HFFc6 (cell line): ENCODE data around the gene TMPRSS5. TPM values are rescaled to one million over a fixed set of nuclear protein-coding genes. Genes with fewer than 3 reads are reported as not detected.

ENCODE experiments used
- DNase-seq: peaks from one replicate; pipeline ENCODE4 v3.0.0-alpha.2; 2018
- H3K27ac Mint-ChIP-seq: 2 replicates; pipeline ENCODE4 v1.8.0; 2020; ENCODE audit warnings: mild to moderate bottlenecking, mixed read lengths
- H3K27me3 Mint-ChIP-seq: 2 replicates; pipeline ENCODE4 v1.8.0; 2021; ENCODE audit warnings: mild to moderate bottlenecking, moderate library complexity, mixed read lengths; ENCODE audit not compliant: insufficient read depth
- H3K36me3 Mint-ChIP-seq: 2 replicates; pipeline ENCODE4 v1.8.0; 2021; ENCODE audit warnings: low read depth, mixed read lengths
- H3K4me1 Mint-ChIP-seq: 2 replicates; pipeline ENCODE4 v1.8.0; 2020; ENCODE audit warnings: low read depth, mixed read lengths
- H3K4me3 Mint-ChIP-seq: 2 replicates; pipeline ENCODE4 v1.8.0; 2020; ENCODE audit warnings: mild to moderate bottlenecking, moderate library complexity, mixed read lengths
- H3K9me3 Mint-ChIP-seq: 2 replicates; pipeline ENCODE4 v1.8.0; 2020; ENCODE audit warnings: mild to moderate bottlenecking, mixed read lengths
- CTCF ChIP-seq: fragments of 200-600 bp; sonication (generic); IDR thresholded peaks from 2 replicates; pipeline ENCODE4 v1.5.0; 2021; ENCODE audit warnings: antibody characterized with exemption, mild to moderate bottlenecking
- total RNA-seq, 6 experiments: library from RNA; stranded (reverse); fragmentation: NEBNext Ultra II Directional; extraction: Animal tissue kit (Norgen Biotek cat#: 25700); gene quantifications; 2 replicates in 1 of 6; 3 replicates in 5 of 6; pipeline ENCODE4 v1.2.3, GENCODE V29; 2021

TMPRSS5 gene
- total RNA-seq, 6 experiments from 2014 or later = 0.08 to 0.24 TPM; not detected in 4

DNA sequence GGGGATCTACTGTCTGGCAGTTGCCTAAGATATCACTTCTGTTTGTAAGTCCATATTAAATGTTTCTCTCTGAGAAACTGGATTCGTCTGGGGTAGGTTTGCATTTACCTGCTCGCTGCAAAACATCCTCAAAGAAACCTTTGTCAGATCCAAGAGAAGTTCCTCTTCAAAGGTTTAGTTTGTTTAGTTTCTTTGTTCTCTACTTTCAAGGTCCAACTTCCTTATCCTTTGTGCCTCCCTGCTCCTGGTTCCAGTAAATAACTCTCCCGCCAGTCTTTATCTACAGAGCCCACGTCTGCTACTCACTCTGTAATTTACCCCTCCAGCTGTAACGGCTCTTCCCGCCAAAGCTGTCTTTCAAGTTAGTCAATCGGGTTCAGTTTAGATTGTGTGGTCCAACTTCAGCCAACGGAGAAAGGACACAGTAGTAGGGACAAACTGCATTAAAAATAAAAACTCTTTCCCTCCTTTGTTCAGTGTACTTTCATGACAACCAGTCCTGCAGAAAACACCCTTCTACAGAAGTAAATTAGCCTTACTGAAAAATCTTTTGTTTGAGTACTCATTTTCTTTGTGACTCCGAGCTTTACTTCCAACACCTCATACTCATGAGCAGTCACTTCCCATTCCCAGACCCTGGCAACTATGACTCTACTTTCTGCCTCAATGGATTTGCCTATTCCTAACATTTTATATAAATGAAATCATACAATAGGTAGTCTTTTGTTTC is 41.0 kb downstream of the TMPRSS5 start:
- TF ChIP-seq CTCF = no peak
- H3K9me3 Mint-ChIP-seq = peaks cover 6% of the 10 kb centered on the region; the same call in 1 of the 2 replicates
- H3K27me3 Mint-ChIP-seq = peaks cover 9% of the 10 kb centered on the region
- DNase-seq = no peak
- H3K36me3 Mint-ChIP-seq = no peaks in the 10 kb centered on the region
- H3K27ac Mint-ChIP-seq = no peak overlapping the region
- H3K4me3 Mint-ChIP-seq = no peak overlapping the region
- H3K4me1 Mint-ChIP-seq = no peaks in the 10 kb centered on the region

GRCh38 chr11:113664069-113664980 is 41.8 kb downstream of the TMPRSS5 start:
- H3K4me1 Mint-ChIP-seq = no peaks in the 10 kb centered on the region
- peaks cover 9% of the 10 kb centered on the region for H3K27me3 Mint-ChIP-seq
- no peak overlapping the region for H3K4me3 Mint-ChIP-seq
- DNase-seq = peak; percentile 10
- H3K9me3 Mint-ChIP-seq = peaks cover 6% of the 10 kb centered on the region; the same call in 1 of the 2 replicates
- no peak overlapping the region for H3K27ac Mint-ChIP-seq
- no peaks in the 10 kb centered on the region for H3K36me3 Mint-ChIP-seq
- TF ChIP-seq CTCF = no peak

GRCh38 chr11:113663567-113663966 is 42.5 kb downstream of the TMPRSS5 start:
- peaks cover 9% of the 10 kb centered on the region for H3K27me3 Mint-ChIP-seq
- H3K4me3 Mint-ChIP-seq = no peak overlapping the region
- H3K9me3 Mint-ChIP-seq = peaks cover 6% of the 10 kb centered on the region; the same call in 1 of the 2 replicates
- no peaks in the 10 kb centered on the region for H3K36me3 Mint-ChIP-seq
- H3K4me1 Mint-ChIP-seq = no peaks in the 10 kb centered on the region
- TF ChIP-seq CTCF = no peak
- no peak for DNase-seq
- H3K27ac Mint-ChIP-seq = no peak overlapping the region

DNA sequence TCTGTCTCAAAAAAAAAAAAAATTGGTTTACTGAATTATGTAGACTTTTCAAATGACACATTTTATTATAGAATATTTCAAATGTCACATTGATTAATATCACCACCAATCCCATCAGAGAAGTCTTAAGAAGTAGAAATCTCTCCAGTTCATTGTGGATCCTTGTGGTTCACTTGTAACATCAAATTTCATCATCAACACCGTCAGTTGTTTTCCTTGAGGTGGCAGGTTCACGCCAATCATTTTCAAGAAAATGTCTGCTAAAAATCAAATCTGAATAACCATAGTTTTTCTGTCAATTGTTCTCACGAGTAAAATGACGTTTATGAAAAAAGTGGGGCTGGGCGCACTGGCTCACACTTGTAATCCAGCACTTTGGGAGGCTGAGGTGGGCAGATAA is 50.3 kb downstream of the TMPRSS5 start:
- H3K36me3 Mint-ChIP-seq = no peaks in the 10 kb centered on the region

DNA sequence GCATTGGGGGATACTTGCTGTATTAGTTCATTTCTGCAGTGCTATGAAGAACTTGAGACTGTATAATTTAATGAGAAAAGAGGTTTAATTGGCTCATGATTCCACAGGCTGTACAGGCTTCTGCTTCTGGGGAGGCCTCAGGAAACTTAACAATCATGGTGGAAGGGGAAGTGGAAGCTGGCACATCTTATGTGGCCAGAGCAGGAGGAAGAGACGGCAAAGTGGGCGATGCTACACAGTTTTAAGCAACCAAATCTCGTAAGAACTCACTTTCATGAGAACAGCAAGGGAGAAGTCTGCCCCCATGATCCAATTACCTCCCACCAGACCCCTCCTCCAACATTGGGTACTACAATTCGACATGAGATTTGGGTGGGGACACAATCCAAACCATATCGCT is 55.1 kb downstream of the TMPRSS5 start:
- Mint-ChIP-seq H3K27ac (no peak overlapping the region), H3K36me3 (no peaks in the 10 kb centered on the region), H3K9me3 (peaks cover 55% of the 10 kb centered on the region), H3K27me3 (no peaks in the 10 kb centered on the region; the same call in 1 of the 2 replicates), H3K4me3 (no peak overlapping the region), H3K4me1 (no peaks in the 10 kb centered on the region)
- TF ChIP-seq CTCF = no peak
- no peak for DNase-seq

More for the DNA sequence above, 50.3 kb downstream of the TMPRSS5 start:
- no peak for TF ChIP-seq CTCF
- Mint-ChIP-seq H3K4me1 (no peaks in the 10 kb centered on the region), H3K27me3 (no peaks in the 10 kb centered on the region; the same call in 1 of the 2 replicates), H3K4me3 (no peak overlapping the region), H3K9me3 (peaks cover 46% of the 10 kb centered on the region), H3K27ac (no peak overlapping the region)
- DNase-seq = no peak
